ENCODE measurements around the gene RNF208. TPM values are rescaled to one million over a fixed set of nuclear protein-coding genes. Genes with fewer than 3 reads are reported as not detected.

The RNF208 gene
- total and polyA plus RNA-seq, 9 of the 15 experiments (the other 6 are each of a cell fraction or from before 2014, with no cell fraction given), result 0.15 to 6.9 (median 0.50) TPM; not detected in 2

GRCh38 chr9:137217276-137218211, 4.5 kb downstream of the RNF208 start (continued):
- TF ChIP-seq HCFC1 (IDR thresholded peaks at IDR 0.05; ENCODE audit: low read depth, low read length) (0 out of 2 replicates have a peak, but pooled peaks have one; percentile 23), TBP (optimal IDR thresholded peaks at IDR 0.05; ENCODE audit: low read depth, low read length) (peak; percentile 60), CTBP1 (IDR thresholded peaks at IDR 0.05; ENCODE audit: borderline replicate concordance) (peak; percentile 58; the same call in 1 of the 2 replicates), MECOM (CRISPR knock-in tag; IDR thresholded peaks at IDR 0.05) (no peak), L3MBTL2 (IDR thresholded peaks at IDR 0.05) (peak; percentile 70; the same call in 1 of the 2 replicates), ZKSCAN1 (IDR thresholded peaks at IDR 0.05; ENCODE audit: low read depth, low read length) (0 out of 2 replicates have a peak, but pooled peaks have one; percentile 47), HNRNPLL (IDR thresholded peaks at IDR 0.05; ENCODE audit: low read depth, low read length, poor library complexity, severe bottlenecking) (peak; percentile 31), RB1 (IDR thresholded peaks at IDR 0.05; ENCODE audit: low read depth) (0 out of 2 replicates have a peak, but pooled peaks have one; percentile 21)
- TF ChIP-seq, protein P1, sequence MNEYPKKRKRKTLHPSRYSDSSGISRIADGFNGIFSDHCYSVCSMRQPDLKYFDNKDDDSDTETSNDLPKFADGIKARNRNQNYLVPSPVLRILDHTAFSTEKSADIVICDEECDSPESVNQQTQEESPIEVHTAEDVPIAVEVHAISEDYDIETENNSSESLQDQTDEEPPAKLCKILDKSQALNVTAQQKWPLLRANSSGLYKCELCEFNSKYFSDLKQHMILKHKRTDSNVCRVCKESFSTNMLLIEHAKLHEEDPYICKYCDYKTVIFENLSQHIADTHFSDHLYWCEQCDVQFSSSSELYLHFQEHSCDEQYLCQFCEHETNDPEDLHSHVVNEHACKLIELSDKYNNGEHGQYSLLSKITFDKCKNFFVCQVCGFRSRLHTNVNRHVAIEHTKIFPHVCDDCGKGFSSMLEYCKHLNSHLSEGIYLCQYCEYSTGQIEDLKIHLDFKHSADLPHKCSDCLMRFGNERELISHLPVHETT (CRISPR knock-in tag; conservative IDR thresholded peaks at IDR 0.05 in 1 of 2, IDR thresholded peaks at IDR 0.05 in 1 of 2), result no peak
- TF ChIP-seq, protein P2, sequence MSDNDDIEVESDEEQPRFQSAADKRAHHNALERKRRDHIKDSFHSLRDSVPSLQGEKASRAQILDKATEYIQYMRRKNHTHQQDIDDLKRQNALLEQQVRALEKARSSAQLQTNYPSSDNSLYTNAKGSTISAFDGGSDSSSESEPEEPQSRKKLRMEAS (CRISPR knock-in tag; IDR thresholded peaks at IDR 0.05), result 0 out of 2 replicates have a peak, but pooled peaks have one; percentile 31
- TF ChIP-seq, protein P3, sequence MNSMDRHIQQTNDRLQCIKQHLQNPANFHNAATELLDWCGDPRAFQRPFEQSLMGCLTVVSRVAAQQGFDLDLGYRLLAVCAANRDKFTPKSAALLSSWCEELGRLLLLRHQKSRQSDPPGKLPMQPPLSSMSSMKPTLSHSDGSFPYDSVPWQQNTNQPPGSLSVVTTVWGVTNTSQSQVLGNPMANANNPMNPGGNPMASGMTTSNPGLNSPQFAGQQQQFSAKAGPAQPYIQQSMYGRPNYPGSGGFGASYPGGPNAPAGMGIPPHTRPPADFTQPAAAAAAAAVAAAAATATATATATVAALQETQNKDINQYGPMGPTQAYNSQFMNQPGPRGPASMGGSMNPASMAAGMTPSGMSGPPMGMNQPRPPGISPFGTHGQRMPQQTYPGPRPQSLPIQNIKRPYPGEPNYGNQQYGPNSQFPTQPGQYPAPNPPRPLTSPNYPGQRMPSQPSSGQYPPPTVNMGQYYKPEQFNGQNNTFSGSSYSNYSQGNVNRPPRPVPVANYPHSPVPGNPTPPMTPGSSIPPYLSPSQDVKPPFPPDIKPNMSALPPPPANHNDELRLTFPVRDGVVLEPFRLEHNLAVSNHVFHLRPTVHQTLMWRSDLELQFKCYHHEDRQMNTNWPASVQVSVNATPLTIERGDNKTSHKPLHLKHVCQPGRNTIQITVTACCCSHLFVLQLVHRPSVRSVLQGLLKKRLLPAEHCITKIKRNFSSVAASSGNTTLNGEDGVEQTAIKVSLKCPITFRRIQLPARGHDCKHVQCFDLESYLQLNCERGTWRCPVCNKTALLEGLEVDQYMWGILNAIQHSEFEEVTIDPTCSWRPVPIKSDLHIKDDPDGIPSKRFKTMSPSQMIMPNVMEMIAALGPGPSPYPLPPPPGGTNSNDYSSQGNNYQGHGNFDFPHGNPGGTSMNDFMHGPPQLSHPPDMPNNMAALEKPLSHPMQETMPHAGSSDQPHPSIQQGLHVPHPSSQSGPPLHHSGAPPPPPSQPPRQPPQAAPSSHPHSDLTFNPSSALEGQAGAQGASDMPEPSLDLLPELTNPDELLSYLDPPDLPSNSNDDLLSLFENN (IDR thresholded peaks at IDR 0.05; ENCODE audit: low read depth in 2 of 2, low read length in 2 of 2), result 0 out of 4 replicates have a peak, but pooled peaks of 1 of the 2 experiments have one; percentile 9

All from K562 (cell line).